Measurements from ENCODE around the gene SERTAD3. TPM values are rescaled to one million over a fixed set of nuclear protein-coding genes. Genes with fewer than 3 reads are reported as not detected.

Gene SERTAD3
- total and polyA plus RNA-seq, 2 of the 4 experiments (the other 2 are of a cell fraction) = 20.5 to 23.3 TPM

DNA sequence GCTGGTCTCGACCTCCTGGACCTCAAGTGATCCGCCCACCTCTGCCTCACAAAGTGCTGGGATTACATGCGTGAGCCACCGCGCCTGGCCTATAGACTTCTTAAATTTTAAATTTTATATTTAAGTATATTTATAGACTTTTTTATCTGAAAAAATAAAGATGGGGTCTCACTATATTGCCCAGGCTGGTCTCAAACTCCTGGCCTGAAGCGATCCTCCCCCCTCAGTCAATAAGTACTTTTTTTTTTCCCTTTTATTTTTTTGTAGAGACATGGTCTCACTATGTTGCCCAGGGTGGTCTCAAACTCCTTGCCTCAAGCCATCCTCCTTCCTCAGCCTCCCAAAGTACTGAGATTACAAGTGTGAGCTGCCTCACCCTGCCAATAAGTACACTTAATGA, 20.2 kb downstream of the SERTAD3 start:
- ATAC-seq (ENCODE audit: low read depth) = no peak
- H3K14ac ChIP-seq (replicated peaks; ENCODE audit: low read depth, low read length) = peak overlapping the region; percentile 57
- ChIA-PET CTCF (interaction anchor here (0.9 to 1.3 kb wide), 2 partner anchors 13 to 40 kb away, joined by 3 to 4 read pairs; no protein-coding TSS in a partner anchor), POLR2A (ENCODE audit: unreplicated experiment) (no interaction called here)
- in situ Hi-C loops (cut with MboI; ENCODE audit: low sequenced_read_pairs) (no loop called here), intact Hi-C loops (cut with micrococcal nuclease) (loop anchor here (5.0 to 10.0 kb wide), 2 partner anchors 119 to 223 kb away; no protein-coding TSS in a partner anchor), dilution Hi-C loops (cut with HindIII; ENCODE audit: low sequenced_read_pairs, unreplicated experiment) (no loop called here)
- H3K9me1 ChIP-seq (ENCODE audit: insufficient read depth, low read length) = no peaks in the 10 kb centered on the region
- H3K27ac ChIP-seq (ENCODE audit: insufficient read depth, low read length) = peak overlapping the region; percentile 53; the same call in 1 of the 2 replicates
- H3K4me3 ChIP-seq (ENCODE audit: insufficient read depth, low read depth, low read length) = peak overlapping the region; percentile 8; the same call in 1 of the 2 replicates
- peak overlapping the region in 1 of 2 experiments; percentile 24; a peak in 2 of 4 replicates for H4K8ac ChIP-seq (ENCODE audit: low read depth in 2 of 2, low read length in 2 of 2)
- H3K9ac ChIP-seq (ENCODE audit: low read depth, low read length) = peak overlapping the region; percentile 56; the same call in 1 of the 2 replicates
- peak overlapping the region; percentile 72 for H3K4me2 ChIP-seq (ENCODE audit: low read depth, low read length)
- peaks cover 6 to 33% of the 10 kb centered on the region in 2 experiments; a peak in 2 of 4 replicates for H3K79me1 ChIP-seq (ENCODE audit: low read depth in 1 of 2, low read length in 2 of 2)
- no peak for DNase-seq
- H3K4me1 ChIP-seq (ENCODE audit: control insufficient read depth, insufficient read depth, low read length) = peaks cover 2% of the 10 kb centered on the region; the same call in 1 of the 2 replicates
- no peak overlapping the region for H3K18ac ChIP-seq (ENCODE audit: low read depth, low read length)
- H3K9me3 ChIP-seq (ENCODE audit: control insufficient read depth, insufficient read depth, low read length) = no peaks in the 10 kb centered on the region
- peaks cover 10% of the 10 kb centered on the region for H4K20me1 ChIP-seq (ENCODE audit: insufficient read depth, low read length)
- H3K36me3 ChIP-seq (ENCODE audit: control insufficient read depth, insufficient read depth, low read length) = peaks cover 12% of the 10 kb centered on the region
- H2AK5ac ChIP-seq (ENCODE audit: low read depth, low read length) = peak overlapping the region; percentile 85
- H2BK15ac ChIP-seq (ENCODE audit: low read depth, low read length) = peak overlapping the region; percentile 62; the same call in 1 of the 3 replicates
- BruUV-seq (replicated peaks) = no TSS peak
- H3K56ac ChIP-seq (ENCODE audit: extremely low read depth, insufficient read depth, low read length) = no peak overlapping the region
- H4K5ac ChIP-seq (ENCODE audit: low read depth, low read length) = no peak overlapping the region
- H2AFZ ChIP-seq (replicated peaks; ENCODE audit: low read length, poor library complexity) = no peak overlapping the region
- H2AK9ac ChIP-seq (replicated peaks; ENCODE audit: low read depth, low read length, poor library complexity) = no peak overlapping the region
- no peaks in the 10 kb centered on the region for H3K27me3 ChIP-seq (ENCODE audit: control insufficient read depth, insufficient read depth, low read length)
- WGBS, 2 experiments (ENCODE audit: extremely low coverage in 2 of 2, insufficient read length in 1 of 2) = no CpG with 5 or more reads among the region's 6 CpGs
- no peak for TF ChIP-seq RFX5 (IDR thresholded peaks at IDR 0.05; ENCODE audit: low read depth, low read length)
- no peak for TF ChIP-seq SMC3 (IDR thresholded peaks at IDR 0.05; ENCODE audit: low read depth, low read length)
- TF ChIP-seq, protein P1, sequence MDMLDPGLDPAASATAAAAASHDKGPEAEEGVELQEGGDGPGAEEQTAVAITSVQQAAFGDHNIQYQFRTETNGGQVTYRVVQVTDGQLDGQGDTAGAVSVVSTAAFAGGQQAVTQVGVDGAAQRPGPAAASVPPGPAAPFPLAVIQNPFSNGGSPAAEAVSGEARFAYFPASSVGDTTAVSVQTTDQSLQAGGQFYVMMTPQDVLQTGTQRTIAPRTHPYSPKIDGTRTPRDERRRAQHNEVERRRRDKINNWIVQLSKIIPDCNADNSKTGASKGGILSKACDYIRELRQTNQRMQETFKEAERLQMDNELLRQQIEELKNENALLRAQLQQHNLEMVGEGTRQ (IDR thresholded peaks at IDR 0.05; ENCODE audit: low read depth, low read length) = no peak
- TF ChIP-seq RCOR1 (IDR thresholded peaks at IDR 0.05; ENCODE audit: insufficient replicate concordance, low read length) = no peak
- no peak for TF ChIP-seq MXI1 (IDR thresholded peaks at IDR 0.05; ENCODE audit: borderline replicate concordance, low read depth, low read length)
- TF ChIP-seq RAD21 (IDR thresholded peaks at IDR 0.05; ENCODE audit: low read length) = no peak
- TF ChIP-seq NFE2L2 (IDR thresholded peaks at IDR 0.05; ENCODE audit: low read depth, low read length) = no peak
- no peak for TF ChIP-seq CHD1 (IDR thresholded peaks at IDR 0.05; ENCODE audit: low read depth, low read length)
- TF ChIP-seq, protein P2, sequence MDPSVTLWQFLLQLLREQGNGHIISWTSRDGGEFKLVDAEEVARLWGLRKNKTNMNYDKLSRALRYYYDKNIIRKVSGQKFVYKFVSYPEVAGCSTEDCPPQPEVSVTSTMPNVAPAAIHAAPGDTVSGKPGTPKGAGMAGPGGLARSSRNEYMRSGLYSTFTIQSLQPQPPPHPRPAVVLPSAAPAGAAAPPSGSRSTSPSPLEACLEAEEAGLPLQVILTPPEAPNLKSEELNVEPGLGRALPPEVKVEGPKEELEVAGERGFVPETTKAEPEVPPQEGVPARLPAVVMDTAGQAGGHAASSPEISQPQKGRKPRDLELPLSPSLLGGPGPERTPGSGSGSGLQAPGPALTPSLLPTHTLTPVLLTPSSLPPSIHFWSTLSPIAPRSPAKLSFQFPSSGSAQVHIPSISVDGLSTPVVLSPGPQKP (IDR thresholded peaks at IDR 0.05; ENCODE audit: borderline replicate concordance, low read depth, low read length) = no peak
- TF ChIP-seq CEBPB (IDR thresholded peaks at IDR 0.05; ENCODE audit: low read depth, low read length) = no peak
- TF ChIP-seq MAZ (IDR thresholded peaks at IDR 0.05; ENCODE audit: borderline replicate concordance, low read depth, low read length) = no peak
- no peak for TF ChIP-seq BHLHE40 (IDR thresholded peaks at IDR 0.05; ENCODE audit: low read depth, low read length)
- no peak for TF ChIP-seq MAFK (IDR thresholded peaks at IDR 0.05; ENCODE audit: low read depth, low read length)
- TF ChIP-seq FOS (IDR thresholded peaks at IDR 0.05; ENCODE audit: low read depth, low read length) = no peak
- no peak for TF ChIP-seq POLR2A (IDR thresholded peaks at IDR 0.05; ENCODE audit: low read depth, low read length)
- TF ChIP-seq, protein P3, sequence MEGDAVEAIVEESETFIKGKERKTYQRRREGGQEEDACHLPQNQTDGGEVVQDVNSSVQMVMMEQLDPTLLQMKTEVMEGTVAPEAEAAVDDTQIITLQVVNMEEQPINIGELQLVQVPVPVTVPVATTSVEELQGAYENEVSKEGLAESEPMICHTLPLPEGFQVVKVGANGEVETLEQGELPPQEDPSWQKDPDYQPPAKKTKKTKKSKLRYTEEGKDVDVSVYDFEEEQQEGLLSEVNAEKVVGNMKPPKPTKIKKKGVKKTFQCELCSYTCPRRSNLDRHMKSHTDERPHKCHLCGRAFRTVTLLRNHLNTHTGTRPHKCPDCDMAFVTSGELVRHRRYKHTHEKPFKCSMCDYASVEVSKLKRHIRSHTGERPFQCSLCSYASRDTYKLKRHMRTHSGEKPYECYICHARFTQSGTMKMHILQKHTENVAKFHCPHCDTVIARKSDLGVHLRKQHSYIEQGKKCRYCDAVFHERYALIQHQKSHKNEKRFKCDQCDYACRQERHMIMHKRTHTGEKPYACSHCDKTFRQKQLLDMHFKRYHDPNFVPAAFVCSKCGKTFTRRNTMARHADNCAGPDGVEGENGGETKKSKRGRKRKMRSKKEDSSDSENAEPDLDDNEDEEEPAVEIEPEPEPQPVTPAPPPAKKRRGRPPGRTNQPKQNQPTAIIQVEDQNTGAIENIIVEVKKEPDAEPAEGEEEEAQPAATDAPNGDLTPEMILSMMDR (conservative IDR thresholded peaks at IDR 0.05; ENCODE audit: low read depth, low read length) = no peak
- peak overlapping the region; percentile 58; the same call in 1 of the 2 replicates for H3K23ac ChIP-seq (ENCODE audit: low read depth, low read length)
- H2BK120ac ChIP-seq (ENCODE audit: low read depth, low read length) = no peak overlapping the region
- H3K4ac ChIP-seq (ENCODE audit: low read depth, low read length) = peak overlapping the region; percentile 56
- H2BK5ac ChIP-seq (ENCODE audit: low read depth, low read length, poor library complexity, severe bottlenecking) = peak overlapping the region; percentile 61
- no peak overlapping the region for H4K91ac ChIP-seq (ENCODE audit: insufficient read depth, low read depth, low read length)
- no peak overlapping the region for H2BK20ac ChIP-seq (ENCODE audit: low read depth, low read length)

Measured in IMR-90 (cell line).